ENCODE results near the gene C21orf58. TPM values are rescaled to one million over a fixed set of nuclear protein-coding genes. Genes with fewer than 3 reads are reported as not detected.

The C21orf58 gene
- total and polyA plus RNA-seq, 4 experiments from 2014 or later, result 0.35 to 9.4 (median 4.7) TPM

GRCh38 chr21:46295996-46296752, 27.5 kb downstream of the C21orf58 start:
- Mint-ChIP-seq H3K9me3 (peaks cover 0 to 3% (median 0%) of the 10 kb centered on the region in 8 donors), H3K36me3 (peaks cover 8 to 11% of the 10 kb centered on the region in 2 donors), H3K27ac (peak overlapping the region in 5 of 7 donors; percentile 57 to 96 (median 77)), H3K27me3 (no peaks in the 10 kb centered on the region), H3K4me3 (peak overlapping the region in 7 of 8 donors; percentile 28 to 79 (median 76)), H3K4me1 (peaks cover 6 to 16% (median 10%) of the 10 kb centered on the region in 4 donors)
- Histone ChIP-seq H3K9me3 (ENCODE audit: control insufficient read depth in 1 of 2, low read length in 2 of 2) (no peaks in the 10 kb centered on the region), H3K4me1 (ENCODE audit: insufficient read depth, low read length) (peaks cover 6% of the 10 kb centered on the region), H3K36me3 (ENCODE audit: insufficient read depth, low read length) (peaks cover 7% of the 10 kb centered on the region), H3K4me3 (ENCODE audit: low read length in 2 of 2) (no peak overlapping the region), H3K27me3 (ENCODE audit: insufficient read depth, low read length) (no peaks in the 10 kb centered on the region), H3K27ac (ENCODE audit: low read depth, low read length) (peak overlapping the region; percentile 41)
- ChIA-PET POLR2A (ENCODE audit: partially characterized antibody) (interaction anchor here (1.1 to 1.8 kb wide), 2 partner anchors 10 to 27 kb away, joined by 4 to 9 read pairs; partner anchors contain the start of genes MCM3AP and YBEY), CTCF (ENCODE audit: partially characterized antibody) (no interaction called here)
- peak; percentile 33 to 71 (median 55) for DNase-seq
- intact Hi-C loops (cut with micrococcal nuclease), result loop anchor here (1.0 kb wide), 1 partner anchor 10 kb away; the partner anchor contains the start of gene YBEY

DNA sequence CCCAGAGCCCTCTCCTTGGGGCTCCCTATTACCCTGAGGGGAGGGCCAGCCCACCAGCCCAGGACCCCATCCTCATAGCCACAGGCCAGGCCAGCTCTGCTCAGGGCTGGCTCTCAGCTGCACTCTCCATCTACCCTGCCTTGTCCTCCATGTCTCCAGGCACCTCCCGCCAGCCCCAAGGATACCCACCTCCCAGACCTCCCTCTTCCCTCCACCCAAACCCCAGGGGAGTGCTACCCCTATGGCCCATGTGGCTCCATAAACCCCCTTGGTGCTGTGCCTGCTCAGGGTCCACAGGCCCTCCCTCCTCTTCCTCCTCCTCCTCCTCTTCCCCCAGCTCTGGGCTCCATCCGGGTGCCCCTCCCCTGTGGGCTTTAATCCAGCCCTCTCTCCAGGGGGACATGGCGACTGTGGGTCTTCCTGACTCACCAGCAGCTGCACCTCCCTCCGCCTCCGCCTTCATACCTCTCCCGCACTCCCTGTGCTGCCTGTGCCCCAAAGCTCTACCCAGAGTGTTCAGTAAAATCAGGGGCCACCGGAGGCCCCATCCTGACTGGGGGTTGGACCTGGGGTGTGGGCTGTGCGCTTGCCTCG, 28.4 kb downstream of the C21orf58 start:
- H3K27ac ChIP-seq (ENCODE audit: low read depth, low read length), result no peak overlapping the region
- H3K36me3 Mint-ChIP-seq, result peaks cover 8 to 13% of the 10 kb centered on the region in 2 donors
- DNase-seq, result no peak
- H3K36me3 ChIP-seq (ENCODE audit: insufficient read depth, low read length), result peaks cover 7% of the 10 kb centered on the region
- H3K9me3 ChIP-seq (ENCODE audit: control insufficient read depth in 1 of 2, low read length in 2 of 2), result no peaks in the 10 kb centered on the region
- ChIA-PET CTCF (ENCODE audit: partially characterized antibody) (no interaction called here), POLR2A (ENCODE audit: partially characterized antibody) (interaction anchor here (1.2 kb wide), 1 partner anchor 10 kb away, joined by 5 read pairs; the partner anchor contains the start of gene MCM3AP)
- H3K4me3 Mint-ChIP-seq, result peak overlapping the region in 1 of 8 donors; percentile 10
- H3K9me3 Mint-ChIP-seq, result peaks cover 0 to 3% (median 0%) of the 10 kb centered on the region in 8 donors
- H3K27ac Mint-ChIP-seq, result peak overlapping the region in 3 of 7 donors; percentile 46 to 70 (median 65)
- peaks cover 7 to 18% (median 12%) of the 10 kb centered on the region in 4 donors for H3K4me1 Mint-ChIP-seq
- intact Hi-C loops (cut with micrococcal nuclease), result no loop called here
- H3K27me3 Mint-ChIP-seq, result no peaks in the 10 kb centered on the region
- H3K4me3 ChIP-seq (ENCODE audit: low read length in 2 of 2), result no peak overlapping the region
- no peaks in the 10 kb centered on the region for H3K27me3 ChIP-seq (ENCODE audit: insufficient read depth, low read length)
- peaks cover 6% of the 10 kb centered on the region for H3K4me1 ChIP-seq (ENCODE audit: insufficient read depth, low read length)

GRCh38 chr21:46294647-46295176, 29.0 kb downstream of the C21orf58 start:
- no peaks in the 10 kb centered on the region for H3K27me3 Mint-ChIP-seq
- peaks cover 9 to 22% (median 15%) of the 10 kb centered on the region in 4 donors for H3K4me1 Mint-ChIP-seq
- ChIA-PET POLR2A (ENCODE audit: partially characterized antibody) (interaction anchor here (1.2 kb wide), 1 partner anchor 9 kb away, joined by 5 read pairs; the partner anchor contains the start of gene MCM3AP), CTCF (ENCODE audit: partially characterized antibody) (no interaction called here)
- intact Hi-C loops (cut with micrococcal nuclease), result no loop called here
- DNase-seq, result no peak
- H3K4me3 ChIP-seq (ENCODE audit: low read length in 2 of 2), result no peak overlapping the region
- peak overlapping the region in 3 of 7 donors; percentile 11 to 65 (median 24) for H3K27ac Mint-ChIP-seq
- H3K4me1 ChIP-seq (ENCODE audit: insufficient read depth, low read length), result peaks cover 6% of the 10 kb centered on the region
- H3K36me3 ChIP-seq (ENCODE audit: insufficient read depth, low read length), result peaks cover 7% of the 10 kb centered on the region
- no peak overlapping the region for H3K27ac ChIP-seq (ENCODE audit: low read depth, low read length)
- no peak overlapping the region for H3K4me3 Mint-ChIP-seq
- H3K36me3 Mint-ChIP-seq, result peaks cover 10 to 13% of the 10 kb centered on the region in 2 donors
- H3K9me3 ChIP-seq (ENCODE audit: control insufficient read depth in 1 of 2, low read length in 2 of 2), result no peaks in the 10 kb centered on the region
- no peaks in the 10 kb centered on the region for H3K27me3 ChIP-seq (ENCODE audit: insufficient read depth, low read length)
- peaks cover 0 to 3% (median 0%) of the 10 kb centered on the region in 8 donors for H3K9me3 Mint-ChIP-seq

DNA sequence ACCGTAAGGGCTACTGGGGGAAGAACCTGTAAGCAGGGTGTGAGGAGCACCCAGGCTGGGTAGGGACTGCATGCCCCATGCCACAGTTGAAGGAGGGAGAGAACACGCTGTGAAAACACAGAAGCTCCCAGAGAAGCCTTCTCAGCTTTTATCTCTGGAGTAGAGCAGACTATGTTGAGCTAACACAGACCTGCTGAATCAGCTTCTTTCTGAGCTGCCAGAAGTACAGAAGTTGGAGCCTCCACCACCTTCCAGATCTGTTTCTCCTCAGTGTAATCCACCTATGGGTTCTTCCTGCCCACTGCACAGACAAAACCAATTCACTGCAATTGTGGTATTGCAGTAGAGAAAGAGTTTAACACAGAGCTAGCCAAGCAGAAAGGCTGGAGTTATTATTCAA, 32.1 kb downstream of the C21orf58 start:
- intact Hi-C loops (cut with micrococcal nuclease), result no loop called here
- peaks cover 7% of the 10 kb centered on the region for H3K36me3 ChIP-seq (ENCODE audit: insufficient read depth, low read length)
- H3K27ac Mint-ChIP-seq, result no peak overlapping the region
- no peaks in the 10 kb centered on the region for H3K27me3 ChIP-seq (ENCODE audit: insufficient read depth, low read length)
- H3K9me3 Mint-ChIP-seq, result peaks cover 0 to 3% (median 0%) of the 10 kb centered on the region in 8 donors
- peaks cover 7% of the 10 kb centered on the region for H3K4me1 ChIP-seq (ENCODE audit: insufficient read depth, low read length)
- ChIA-PET POLR2A (ENCODE audit: partially characterized antibody) (no interaction called here), CTCF (ENCODE audit: partially characterized antibody) (no interaction called here)
- no peak overlapping the region for H3K27ac ChIP-seq (ENCODE audit: low read depth, low read length)
- H3K36me3 Mint-ChIP-seq, result peaks cover 17% of the 10 kb centered on the region in 2 donors
- peaks cover 18 to 36% (median 28%) of the 10 kb centered on the region in 4 donors for H3K4me1 Mint-ChIP-seq
- H3K27me3 Mint-ChIP-seq, result peaks cover 0 to under 1% of the 10 kb centered on the region in 2 donors
- no peaks in the 10 kb centered on the region for H3K9me3 ChIP-seq (ENCODE audit: control insufficient read depth in 1 of 2, low read length in 2 of 2)
- no peak for DNase-seq
- no peak overlapping the region for H3K4me3 Mint-ChIP-seq
- no peak overlapping the region for H3K4me3 ChIP-seq (ENCODE audit: low read length in 2 of 2)

GRCh38 chr21:46289655-46290179, 34.0 kb downstream of the C21orf58 start:
- H3K4me1 Mint-ChIP-seq, result peaks cover 22 to 44% (median 33%) of the 10 kb centered on the region in 4 donors
- H3K9me3 ChIP-seq (ENCODE audit: control insufficient read depth in 1 of 2, low read length in 2 of 2), result no peaks in the 10 kb centered on the region
- H3K4me1 ChIP-seq (ENCODE audit: insufficient read depth, low read length), result peaks cover 16% of the 10 kb centered on the region
- CTCF ChIA-PET (ENCODE audit: partially characterized antibody), result interaction anchor here (0.7 to 1.0 kb wide), 2 partner anchors 146 to 1242 kb away, joined by 3 to 5 read pairs; no protein-coding TSS in a partner anchor
- intact Hi-C loops (cut with micrococcal nuclease), result loop anchor here (5.0 to 10.0 kb wide), 2 partner anchors 57 to 315 kb away; no protein-coding TSS in a partner anchor
- no peak overlapping the region for H3K4me3 ChIP-seq (ENCODE audit: low read length in 2 of 2)
- H3K9me3 Mint-ChIP-seq, result peaks cover 0 to 3% (median 0%) of the 10 kb centered on the region in 8 donors
- peak overlapping the region in 2 of 7 donors; percentile 10 to 42 for H3K27ac Mint-ChIP-seq
- H3K36me3 Mint-ChIP-seq, result peaks cover 17 to 27% of the 10 kb centered on the region in 2 donors
- POLR2A ChIA-PET (ENCODE audit: partially characterized antibody), result no interaction called here
- H3K27me3 Mint-ChIP-seq, result peaks cover 0 to 2% of the 10 kb centered on the region in 2 donors
- H3K4me3 Mint-ChIP-seq, result peak overlapping the region in 2 of 8 donors; percentile 11 to 69
- no peaks in the 10 kb centered on the region for H3K27me3 ChIP-seq (ENCODE audit: insufficient read depth, low read length)
- peaks cover 7% of the 10 kb centered on the region for H3K36me3 ChIP-seq (ENCODE audit: insufficient read depth, low read length)
- no peak for DNase-seq
- no peak overlapping the region for H3K27ac ChIP-seq (ENCODE audit: low read depth, low read length)

DNA sequence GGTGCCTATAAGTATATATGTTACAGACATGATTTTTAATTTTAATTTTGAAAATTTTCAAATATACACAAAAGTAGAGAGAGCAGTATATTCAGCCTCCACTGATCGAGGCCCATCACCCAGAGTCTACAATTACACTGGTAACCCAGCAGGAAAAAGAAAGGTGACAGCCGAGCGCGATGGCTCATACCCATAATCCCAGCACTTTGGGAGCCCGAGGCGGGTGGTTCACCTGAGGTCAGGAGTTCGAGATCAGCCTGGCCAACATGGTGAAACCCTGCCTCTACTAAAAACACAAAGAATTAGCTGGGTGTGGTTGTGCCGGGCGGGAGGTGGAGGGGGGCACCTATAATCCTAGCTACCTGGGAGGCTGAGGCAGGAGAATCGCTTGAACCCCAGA, 36.1 kb downstream of the C21orf58 start:
- intact Hi-C loops (cut with micrococcal nuclease), result loop anchor here (5.0 to 10.0 kb wide), 2 partner anchors 55 to 313 kb away; no protein-coding TSS in a partner anchor
- peak overlapping the region in 2 of 7 donors; percentile 87 to 98 for H3K27ac Mint-ChIP-seq
- Histone ChIP-seq H3K27me3 (ENCODE audit: insufficient read depth, low read length) (no peaks in the 10 kb centered on the region), H3K4me3 (ENCODE audit: low read length in 2 of 2) (no peak overlapping the region), H3K36me3 (ENCODE audit: insufficient read depth, low read length) (peaks cover 15% of the 10 kb centered on the region), H3K9me3 (ENCODE audit: control insufficient read depth in 1 of 2, low read length in 2 of 2) (no peaks in the 10 kb centered on the region), H3K4me1 (ENCODE audit: insufficient read depth, low read length) (peaks cover 37% of the 10 kb centered on the region), H3K27ac (ENCODE audit: low read depth, low read length) (no peak overlapping the region)
- H3K4me1 Mint-ChIP-seq, result peaks cover 31 to 64% (median 48%) of the 10 kb centered on the region in 4 donors
- no peak for DNase-seq
- peaks cover 25 to 41% of the 10 kb centered on the region in 2 donors for H3K36me3 Mint-ChIP-seq
- H3K9me3 Mint-ChIP-seq, result no peaks in the 10 kb centered on the region
- POLR2A ChIA-PET (ENCODE audit: partially characterized antibody), result no interaction called here
- peak overlapping the region in 3 of 8 donors; percentile 25 to 54 (median 35) for H3K4me3 Mint-ChIP-seq
- CTCF ChIA-PET (ENCODE audit: partially characterized antibody), result interaction anchor here (1.3 kb wide), 1 partner anchor 19 kb away, joined by 3 read pairs; no protein-coding TSS in a partner anchor
- H3K27me3 Mint-ChIP-seq, result peaks cover 0 to 2% of the 10 kb centered on the region in 2 donors
